ENCODE data around the gene RNF26. TPM values are rescaled to one million over a fixed set of nuclear protein-coding genes. Genes with fewer than 3 reads are reported as not detected.

Gene RNF26
- total and polyA plus RNA-seq, 2 of the 13 experiments (the other 11 are each of a cell fraction or from before 2014, with no cell fraction given): 11.9 to 26.3 TPM

- TF ChIP-seq EP300 (IDR thresholded peaks at IDR 0.05; ENCODE audit: low read depth in 2 of 2, low read length in 2 of 2): peak in 1 of 2 experiments; percentile 27; a peak in 1 of 4 replicates
- TF ChIP-seq EP300 (CRISPR knock-in tag; IDR thresholded peaks at IDR 0.05; ENCODE audit: borderline replicate concordance): no peak
- TF ChIP-seq ZNF205 (CRISPR knock-in tag; IDR thresholded peaks at IDR 0.05): peak; percentile 100
- TF ChIP-seq, protein P1, sequence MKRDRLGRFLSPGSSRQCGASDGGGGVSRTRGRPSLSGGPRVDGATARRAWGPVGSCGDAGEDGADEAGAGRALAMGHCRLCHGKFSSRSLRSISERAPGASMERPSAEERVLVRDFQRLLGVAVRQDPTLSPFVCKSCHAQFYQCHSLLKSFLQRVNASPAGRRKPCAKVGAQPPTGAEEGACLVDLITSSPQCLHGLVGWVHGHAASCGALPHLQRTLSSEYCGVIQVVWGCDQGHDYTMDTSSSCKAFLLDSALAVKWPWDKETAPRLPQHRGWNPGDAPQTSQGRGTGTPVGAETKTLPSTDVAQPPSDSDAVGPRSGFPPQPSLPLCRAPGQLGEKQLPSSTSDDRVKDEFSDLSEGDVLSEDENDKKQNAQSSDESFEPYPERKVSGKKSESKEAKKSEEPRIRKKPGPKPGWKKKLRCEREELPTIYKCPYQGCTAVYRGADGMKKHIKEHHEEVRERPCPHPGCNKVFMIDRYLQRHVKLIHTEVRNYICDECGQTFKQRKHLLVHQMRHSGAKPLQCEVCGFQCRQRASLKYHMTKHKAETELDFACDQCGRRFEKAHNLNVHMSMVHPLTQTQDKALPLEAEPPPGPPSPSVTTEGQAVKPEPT (CRISPR knock-in tag; IDR thresholded peaks at IDR 0.05; ENCODE audit: low read depth): no peak
- TF ChIP-seq GZF1 (CRISPR knock-in tag; IDR thresholded peaks at IDR 0.05): no peak
- no peak for TF ChIP-seq CHD4 (IDR thresholded peaks at IDR 0.05; ENCODE audit: borderline replicate concordance, low read length)
- TF ChIP-seq, protein P2, sequence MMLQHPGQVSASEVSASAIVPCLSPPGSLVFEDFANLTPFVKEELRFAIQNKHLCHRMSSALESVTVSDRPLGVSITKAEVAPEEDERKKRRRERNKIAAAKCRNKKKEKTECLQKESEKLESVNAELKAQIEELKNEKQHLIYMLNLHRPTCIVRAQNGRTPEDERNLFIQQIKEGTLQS (CRISPR knock-in tag; IDR thresholded peaks at IDR 0.05): no peak
- peak; percentile 88 for TF ChIP-seq RFX1 (IDR thresholded peaks at IDR 0.05)
- no peak for TF ChIP-seq ZFP62 (CRISPR knock-in tag; IDR thresholded peaks at IDR 0.05)
- TF ChIP-seq SMAD1 (CRISPR knock-in tag; IDR thresholded peaks at IDR 0.05; ENCODE audit: borderline replicate concordance, low read depth): no peak
- no peak for TF ChIP-seq ZSCAN30 (CRISPR knock-in tag; IDR thresholded peaks at IDR 0.05)
- no peak for TF ChIP-seq ZNF558 (CRISPR knock-in tag; IDR thresholded peaks at IDR 0.05; ENCODE audit: borderline replicate concordance)
- no peak for TF ChIP-seq ZNF768 (CRISPR knock-in tag; IDR thresholded peaks at IDR 0.05)
- peak; percentile 60 for TF ChIP-seq SAP130 (CRISPR knock-in tag; IDR thresholded peaks at IDR 0.05; ENCODE audit: low read depth)
- TF ChIP-seq ARID4A (CRISPR knock-in tag; IDR thresholded peaks at IDR 0.05; ENCODE audit: borderline replicate concordance): peak; percentile 44; the same call in 1 of the 2 replicates
- TF ChIP-seq, protein P3, sequence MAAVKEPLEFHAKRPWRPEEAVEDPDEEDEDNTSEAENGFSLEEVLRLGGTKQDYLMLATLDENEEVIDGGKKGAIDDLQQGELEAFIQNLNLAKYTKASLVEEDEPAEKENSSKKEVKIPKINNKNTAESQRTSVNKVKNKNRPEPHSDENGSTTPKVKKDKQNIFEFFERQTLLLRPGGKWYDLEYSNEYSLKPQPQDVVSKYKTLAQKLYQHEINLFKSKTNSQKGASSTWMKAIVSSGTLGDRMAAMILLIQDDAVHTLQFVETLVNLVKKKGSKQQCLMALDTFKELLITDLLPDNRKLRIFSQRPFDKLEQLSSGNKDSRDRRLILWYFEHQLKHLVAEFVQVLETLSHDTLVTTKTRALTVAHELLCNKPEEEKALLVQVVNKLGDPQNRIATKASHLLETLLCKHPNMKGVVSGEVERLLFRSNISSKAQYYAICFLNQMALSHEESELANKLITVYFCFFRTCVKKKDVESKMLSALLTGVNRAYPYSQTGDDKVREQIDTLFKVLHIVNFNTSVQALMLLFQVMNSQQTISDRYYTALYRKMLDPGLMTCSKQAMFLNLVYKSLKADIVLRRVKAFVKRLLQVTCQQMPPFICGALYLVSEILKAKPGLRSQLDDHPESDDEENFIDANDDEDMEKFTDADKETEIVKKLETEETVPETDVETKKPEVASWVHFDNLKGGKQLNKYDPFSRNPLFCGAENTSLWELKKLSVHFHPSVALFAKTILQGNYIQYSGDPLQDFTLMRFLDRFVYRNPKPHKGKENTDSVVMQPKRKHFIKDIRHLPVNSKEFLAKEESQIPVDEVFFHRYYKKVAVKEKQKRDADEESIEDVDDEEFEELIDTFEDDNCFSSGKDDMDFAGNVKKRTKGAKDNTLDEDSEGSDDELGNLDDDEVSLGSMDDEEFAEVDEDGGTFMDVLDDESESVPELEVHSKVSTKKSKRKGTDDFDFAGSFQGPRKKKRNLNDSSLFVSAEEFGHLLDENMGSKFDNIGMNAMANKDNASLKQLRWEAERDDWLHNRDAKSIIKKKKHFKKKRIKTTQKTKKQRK (IDR thresholded peaks at IDR 0.05; ENCODE audit: low read length): no peak
- no peak for TF ChIP-seq ISL2 (CRISPR knock-in tag; IDR thresholded peaks at IDR 0.05)
- TF ChIP-seq, protein P4, sequence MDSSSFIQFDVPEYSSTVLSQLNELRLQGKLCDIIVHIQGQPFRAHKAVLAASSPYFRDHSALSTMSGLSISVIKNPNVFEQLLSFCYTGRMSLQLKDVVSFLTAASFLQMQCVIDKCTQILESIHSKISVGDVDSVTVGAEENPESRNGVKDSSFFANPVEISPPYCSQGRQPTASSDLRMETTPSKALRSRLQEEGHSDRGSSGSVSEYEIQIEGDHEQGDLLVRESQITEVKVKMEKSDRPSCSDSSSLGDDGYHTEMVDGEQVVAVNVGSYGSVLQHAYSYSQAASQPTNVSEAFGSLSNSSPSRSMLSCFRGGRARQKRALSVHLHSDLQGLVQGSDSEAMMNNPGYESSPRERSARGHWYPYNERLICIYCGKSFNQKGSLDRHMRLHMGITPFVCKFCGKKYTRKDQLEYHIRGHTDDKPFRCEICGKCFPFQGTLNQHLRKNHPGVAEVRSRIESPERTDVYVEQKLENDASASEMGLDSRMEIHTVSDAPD (CRISPR knock-in tag; IDR thresholded peaks at IDR 0.05): no peak
- no peak for TF ChIP-seq YY1 (IDR thresholded peaks at IDR 0.05; ENCODE audit: insufficient read depth, insufficient replicate concordance, low read depth, low read length)
These were observed 18.5 kb downstream of the RNF26 start (continued) for GRCh38 chr11:119352857-119353260.
